Astrocyte of the cerebellum (primary cell): ENCODE results near the gene RPLP2.

Experiments used
- DNase-seq: peaks from one replicate; pipeline ENCODE4 v3.0.0-alpha.2; 2011; ENCODE audit warnings: low read depth
- H3K4me3 ChIP-seq: 2 replicates; pipeline ENCODE4 v1.5.1; 2011; ENCODE audit warnings: mild to moderate bottlenecking, low read depth, low read length, moderate library complexity
- in situ Hi-C: cut with HindIII; loops from 2 replicates; pipeline ENCODE4 v1.10.0; 2017; ENCODE audit warnings: low sequenced_read_pairs
- TF ChIP-seq, protein P1 (sequence below): IDR thresholded peaks from 2 replicates; pipeline ENCODE4 v1.5.1; 2012; ENCODE audit warnings: low read length, low read depth, moderate library complexity, mild to moderate bottlenecking; ENCODE audit errors: missing control alignments

Gene RPLP2

GRCh38 chr11:813072-813455 is 3.3 kb downstream of the RPLP2 start:
- TF ChIP-seq, protein P1, sequence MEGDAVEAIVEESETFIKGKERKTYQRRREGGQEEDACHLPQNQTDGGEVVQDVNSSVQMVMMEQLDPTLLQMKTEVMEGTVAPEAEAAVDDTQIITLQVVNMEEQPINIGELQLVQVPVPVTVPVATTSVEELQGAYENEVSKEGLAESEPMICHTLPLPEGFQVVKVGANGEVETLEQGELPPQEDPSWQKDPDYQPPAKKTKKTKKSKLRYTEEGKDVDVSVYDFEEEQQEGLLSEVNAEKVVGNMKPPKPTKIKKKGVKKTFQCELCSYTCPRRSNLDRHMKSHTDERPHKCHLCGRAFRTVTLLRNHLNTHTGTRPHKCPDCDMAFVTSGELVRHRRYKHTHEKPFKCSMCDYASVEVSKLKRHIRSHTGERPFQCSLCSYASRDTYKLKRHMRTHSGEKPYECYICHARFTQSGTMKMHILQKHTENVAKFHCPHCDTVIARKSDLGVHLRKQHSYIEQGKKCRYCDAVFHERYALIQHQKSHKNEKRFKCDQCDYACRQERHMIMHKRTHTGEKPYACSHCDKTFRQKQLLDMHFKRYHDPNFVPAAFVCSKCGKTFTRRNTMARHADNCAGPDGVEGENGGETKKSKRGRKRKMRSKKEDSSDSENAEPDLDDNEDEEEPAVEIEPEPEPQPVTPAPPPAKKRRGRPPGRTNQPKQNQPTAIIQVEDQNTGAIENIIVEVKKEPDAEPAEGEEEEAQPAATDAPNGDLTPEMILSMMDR: no peak
- no peak for DNase-seq
- no peak overlapping the region for H3K4me3 ChIP-seq
- in situ Hi-C loops: no loop called here

DNA sequence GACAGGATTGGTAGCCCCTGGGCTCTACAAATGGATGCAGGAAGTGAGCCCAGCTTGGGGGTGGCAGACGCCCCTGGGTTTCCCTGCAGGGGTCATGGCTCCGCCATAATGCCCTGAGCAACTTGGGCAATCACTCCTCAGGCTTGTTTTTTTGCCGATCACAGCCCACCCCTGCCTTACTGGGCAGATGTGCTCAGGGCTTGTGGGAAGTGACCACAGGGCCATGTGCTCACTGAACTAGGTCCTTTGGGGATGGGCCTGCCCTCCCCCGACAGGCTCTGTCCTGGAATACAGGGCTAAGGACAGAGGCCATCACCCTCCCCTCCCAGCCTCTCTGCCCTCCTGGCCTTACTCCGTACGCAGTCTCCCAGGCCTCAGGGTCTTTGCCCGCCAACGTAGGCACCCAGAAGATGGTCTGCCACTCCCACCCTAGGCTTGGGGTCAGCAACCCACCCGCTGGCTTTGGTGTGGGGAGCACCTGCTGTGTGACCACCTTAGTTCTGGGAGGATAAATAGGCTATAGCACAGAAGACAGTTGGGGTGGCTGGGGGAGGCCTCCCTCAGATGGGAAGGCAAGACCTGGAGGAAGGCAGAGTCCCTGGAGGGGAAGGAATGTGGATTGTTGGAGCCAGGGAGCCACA is 3.8 kb downstream of the RPLP2 start:
- in situ Hi-C loops: no loop called here
- H3K4me3 ChIP-seq: no peak overlapping the region
- TF ChIP-seq, protein P1: no peak
- no peak for DNase-seq

GRCh38 chr11:815675-816432 is 6.1 kb downstream of the RPLP2 start:
- TF ChIP-seq, protein P1: no peak
- H3K4me3 ChIP-seq: no peak overlapping the region
- in situ Hi-C loops: no loop called here
- no peak for DNase-seq

GRCh38 chr11:816433-816779 is 6.6 kb downstream of the RPLP2 start:
- DNase-seq: no peak
- in situ Hi-C loops: no loop called here
- no peak overlapping the region for H3K4me3 ChIP-seq
- TF ChIP-seq, protein P1: no peak

- no peak for DNase-seq
- H3K4me3 ChIP-seq: peak within 1 kb of the TSS; percentile 68
- TF ChIP-seq, protein P1: no peak
- in situ Hi-C loops: no loop called here
Measured at GRCh38 chr11:818396-819128, 8.8 kb downstream of the RPLP2 start, which contains the start of gene PNPLA2. PNPLA2 (plus strand) TSS chr11:818914; CDS start chr11:819719, 805 bp downstream.

DNA sequence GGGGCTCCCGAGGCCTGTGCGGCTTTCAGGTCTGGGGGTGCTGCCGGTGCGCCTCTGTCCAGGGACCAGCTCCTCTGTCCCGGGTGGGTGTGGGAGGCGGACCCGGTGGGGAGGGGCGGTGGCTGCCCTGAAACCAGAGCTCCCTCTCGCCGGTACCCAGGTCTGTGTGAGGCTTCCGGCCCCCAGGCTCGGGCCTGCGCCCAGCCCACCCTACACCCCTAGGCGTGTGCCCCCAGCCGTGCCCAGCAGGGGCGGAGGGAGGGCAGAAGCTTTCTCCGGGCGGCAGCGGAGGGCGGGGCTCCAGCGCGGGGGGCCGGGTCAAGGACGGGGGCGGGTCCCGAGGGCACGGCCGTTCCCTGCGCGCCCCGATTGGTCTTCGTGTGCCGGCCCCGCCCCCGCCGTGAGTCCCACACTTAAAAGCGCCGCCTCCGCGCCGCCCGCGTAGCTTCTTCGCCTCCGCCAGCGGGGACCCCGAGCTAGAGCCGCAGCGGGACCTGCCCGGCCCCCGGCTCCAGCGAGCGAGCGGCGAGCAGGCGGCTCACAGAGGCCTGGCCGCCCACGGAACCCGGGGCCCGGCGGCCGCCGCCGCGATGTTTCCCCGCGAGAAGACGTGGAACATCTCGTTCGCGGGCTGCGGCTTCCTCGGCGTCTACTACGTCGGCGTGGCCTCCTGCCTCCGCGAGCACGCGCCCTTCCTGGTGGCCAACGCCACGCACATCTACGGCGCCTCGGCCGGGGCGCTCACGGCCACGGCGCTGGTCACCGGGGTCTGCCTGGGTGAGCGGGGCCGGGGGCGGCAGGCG is 9.6 kb downstream of the RPLP2 start:
- peak; percentile 44 for DNase-seq
- in situ Hi-C loops: no loop called here
- TF ChIP-seq, protein P1: no peak
- peak overlapping the region; percentile 68 for H3K4me3 ChIP-seq
